Measurements from ENCODE around the gene C11orf91. TPM values are rescaled to one million over a fixed set of nuclear protein-coding genes. Genes with fewer than 3 reads are reported as not detected.
"Not testable (repeated sequence)": the region's sequence is repeated elsewhere in the genome, so short reads cannot be mapped to it uniquely, and the experiment has no call there.

The C11orf91 gene
- total RNA-seq, 5 donors from 2014 or later (not counting 1 experiment from before 2014, with no cell fraction given), result 0.95 TPM; not detected in 4

- Histone ChIP-seq H3K36me3 (ENCODE audit: control insufficient read depth in 2 of 2, extremely low read depth in 1 of 2, insufficient read depth in 1 of 2, low read length in 1 of 2) (no peaks in the 10 kb centered on the region), H3K27ac (ENCODE audit: low read length) (no peak overlapping the region), H3K9me3 (no peaks in the 10 kb centered on the region), H3K27me3 (replicated peaks in 1 of 2; ENCODE audit: control insufficient read depth in 2 of 2, extremely low read depth in 1 of 2, insufficient read depth in 2 of 2, low read length in 1 of 2) (peaks cover 0 to 21% of the 10 kb centered on the region in 2 experiments), H3K4me1 (ENCODE audit: control insufficient read depth in 1 of 2, extremely low read depth in 1 of 2, insufficient read depth in 2 of 2, low read length in 2 of 2) (no peaks in the 10 kb centered on the region), H3K4me3 (ENCODE audit: control insufficient read depth in 1 of 2, extremely low read depth in 1 of 2, low read length in 1 of 2) (no peak overlapping the region)
- ChIA-PET POLR2A (no interaction called here), CTCF (no interaction called here)
- peaks cover 50 to 54% of the 10 kb centered on the region in 2 donors for H3K27me3 Mint-ChIP-seq
- H3K4me3 Mint-ChIP-seq, result no peak overlapping the region
- peaks cover 0 to 5% (median 4%) of the 10 kb centered on the region in 3 donors for H3K9me3 Mint-ChIP-seq
- DNase-seq, result no peak
- 57% methylated on average over 1 of the region's 5 CpGs for WGBS (ENCODE audit: insufficient coverage)
- no peaks in the 10 kb centered on the region for H3K36me3 Mint-ChIP-seq
- no peak for ATAC-seq (replicated peaks in 1 of 4)
- no peak overlapping the region for H3K27ac Mint-ChIP-seq
- no peaks in the 10 kb centered on the region for H3K4me1 Mint-ChIP-seq
Observed at GRCh38 chr11:33684003-33684706, 16.5 kb downstream of the C11orf91 start.

- Mint-ChIP-seq H3K36me3 (no peaks in the 10 kb centered on the region), H3K27me3 (peaks cover 59 to 62% of the 10 kb centered on the region in 2 donors)
- CTCF ChIA-PET, result interaction anchor here in 1 of 2 donors (0.6 kb wide), 1 partner anchor 802 kb away, joined by 3 read pairs; no protein-coding TSS in a partner anchor
Observed at GRCh38 chr11:33682446-33682845, 18.2 kb downstream of the C11orf91 start.

DNA sequence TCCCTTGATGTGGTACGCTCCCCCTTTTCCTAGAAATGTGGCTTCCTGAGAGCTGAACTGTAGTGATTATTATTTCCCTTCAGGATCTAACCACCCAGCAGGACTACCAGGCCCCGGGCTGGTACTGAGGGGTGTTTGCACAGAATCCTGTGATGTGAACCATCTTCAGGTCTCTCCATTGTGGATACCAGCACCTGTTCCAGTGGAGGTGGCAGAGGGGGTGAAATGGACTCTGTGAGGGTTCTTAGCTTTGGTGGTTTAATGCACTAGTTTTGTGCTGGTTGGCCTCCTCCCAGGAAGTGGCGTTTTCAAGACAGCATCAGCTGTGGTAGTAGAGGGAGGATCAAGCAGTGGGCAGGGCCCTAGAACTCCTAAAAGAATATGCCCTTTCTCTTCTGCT is 18.6 kb downstream of the C11orf91 start:
- H3K4me1 ChIP-seq (ENCODE audit: control insufficient read depth in 1 of 2, extremely low read depth in 1 of 2, insufficient read depth in 2 of 2, low read length in 2 of 2), result no peaks in the 10 kb centered on the region
- Mint-ChIP-seq H3K27ac (no peak overlapping the region), H3K9me3 (peaks cover 8 to 9% (median 9%) of the 10 kb centered on the region in 3 donors), H3K36me3 (no peaks in the 10 kb centered on the region), H3K4me1 (no peaks in the 10 kb centered on the region), H3K27me3 (peaks cover 62 to 67% of the 10 kb centered on the region in 2 donors), H3K4me3 (no peak overlapping the region)
- DNase-seq (no peak), ATAC-seq (replicated peaks in 1 of 4) (no peak)
- H3K4me3 ChIP-seq (ENCODE audit: control insufficient read depth in 1 of 2, extremely low read depth in 1 of 2, low read length in 1 of 2), result no peak overlapping the region
- ChIA-PET CTCF (interaction anchor here in 1 of 2 donors (0.6 kb wide), 1 partner anchor 802 kb away, joined by 3 read pairs; no protein-coding TSS in a partner anchor), POLR2A (interaction anchor here in 1 of 2 donors (0.7 kb wide), 1 partner anchor 317 kb away, joined by 3 read pairs; no protein-coding TSS in a partner anchor)
- H3K27me3 ChIP-seq (replicated peaks in 1 of 2; ENCODE audit: control insufficient read depth in 2 of 2, extremely low read depth in 1 of 2, insufficient read depth in 2 of 2, low read length in 1 of 2), result peaks cover 0 to 21% of the 10 kb centered on the region in 2 experiments
- no CpG with 5 or more reads among the region's 3 CpGs for WGBS (ENCODE audit: insufficient coverage)
- no peaks in the 10 kb centered on the region for H3K36me3 ChIP-seq (ENCODE audit: control insufficient read depth in 2 of 2, extremely low read depth in 1 of 2, insufficient read depth in 1 of 2, low read length in 1 of 2)
- no peak overlapping the region for H3K27ac ChIP-seq (ENCODE audit: low read length)
- H3K9me3 ChIP-seq, result no peaks in the 10 kb centered on the region

More at GRCh38 chr11:33682446-33682845, 18.2 kb downstream of the C11orf91 start:
- H3K27ac Mint-ChIP-seq, result no peak overlapping the region
- H3K4me1 ChIP-seq (ENCODE audit: control insufficient read depth in 1 of 2, extremely low read depth in 1 of 2, insufficient read depth in 2 of 2, low read length in 2 of 2), result no peaks in the 10 kb centered on the region
- WGBS (ENCODE audit: insufficient coverage), result 100% methylated on average over 1 of the region's 4 CpGs
- POLR2A ChIA-PET, result no interaction called here
- H3K27ac ChIP-seq (ENCODE audit: low read length), result no peak overlapping the region
- DNase-seq (no peak), ATAC-seq (replicated peaks in 1 of 4) (no peak)
- no peaks in the 10 kb centered on the region for H3K9me3 ChIP-seq
- peaks cover 5 to 8% (median 8%) of the 10 kb centered on the region in 3 donors for H3K9me3 Mint-ChIP-seq
- H3K27me3 ChIP-seq (replicated peaks in 1 of 2; ENCODE audit: control insufficient read depth in 2 of 2, extremely low read depth in 1 of 2, insufficient read depth in 2 of 2, low read length in 1 of 2), result peaks cover 0 to 21% of the 10 kb centered on the region in 2 experiments
- H3K36me3 ChIP-seq (ENCODE audit: control insufficient read depth in 2 of 2, extremely low read depth in 1 of 2, insufficient read depth in 1 of 2, low read length in 1 of 2), result no peaks in the 10 kb centered on the region
- H3K4me3 Mint-ChIP-seq, result no peak overlapping the region
- H3K4me1 Mint-ChIP-seq, result no peaks in the 10 kb centered on the region
- H3K4me3 ChIP-seq (ENCODE audit: control insufficient read depth in 1 of 2, extremely low read depth in 1 of 2, low read length in 1 of 2), result no peak overlapping the region

DNA sequence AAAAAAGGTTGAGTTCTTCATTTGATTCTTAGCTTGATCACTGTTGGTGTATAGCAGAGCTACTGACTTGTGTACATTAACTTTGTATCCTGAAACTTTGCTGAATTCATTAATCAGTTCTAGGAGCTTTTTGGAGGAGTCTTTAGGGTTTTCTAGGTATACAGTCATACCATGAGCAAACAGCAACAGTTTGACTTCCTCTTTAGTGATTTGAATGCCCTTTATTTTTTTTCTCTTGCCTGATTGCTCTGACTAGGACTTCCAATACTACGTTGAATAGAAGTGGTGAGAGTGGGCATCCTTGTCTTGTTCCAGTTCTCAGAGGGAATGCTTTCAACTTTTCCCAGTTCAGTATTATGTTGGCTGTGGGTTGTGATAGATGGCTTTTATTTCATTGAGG is 22.0 kb downstream of the C11orf91 start:
- H3K27ac Mint-ChIP-seq; H3K36me3 Mint-ChIP-seq; H3K9me3 ChIP-seq; DNase-seq; CTCF ChIA-PET; H3K4me3 Mint-ChIP-seq; H3K4me1 ChIP-seq (ENCODE audit: control insufficient read depth in 1 of 2, extremely low read depth in 1 of 2, insufficient read depth in 2 of 2, low read length in 2 of 2); H3K27ac ChIP-seq (ENCODE audit: low read length); H3K4me1 Mint-ChIP-seq; H3K4me3 ChIP-seq (ENCODE audit: control insufficient read depth in 1 of 2, extremely low read depth in 1 of 2, low read length in 1 of 2); H3K36me3 ChIP-seq (ENCODE audit: control insufficient read depth in 2 of 2, extremely low read depth in 1 of 2, insufficient read depth in 1 of 2, low read length in 1 of 2); H3K9me3 Mint-ChIP-seq; ATAC-seq (replicated peaks in 1 of 4): not testable (repeated sequence)
- H3K27me3 Mint-ChIP-seq, result peaks cover 50 to 55% of the 10 kb centered on the region in 2 donors
- POLR2A ChIA-PET, result interaction anchor here in 1 of 2 donors (0.5 kb wide), 1 partner anchor 281 kb away, joined by 4 read pairs; no protein-coding TSS in a partner anchor
- peaks cover 0 to 18% of the 10 kb centered on the region in 2 experiments for H3K27me3 ChIP-seq (replicated peaks in 1 of 2; ENCODE audit: control insufficient read depth in 2 of 2, extremely low read depth in 1 of 2, insufficient read depth in 2 of 2, low read length in 1 of 2)
- WGBS (ENCODE audit: insufficient coverage), result no CpG with 5 or more reads among the region's 1 CpG

- Histone ChIP-seq H3K4me3 (ENCODE audit: control insufficient read depth in 1 of 2, extremely low read depth in 1 of 2, low read length in 1 of 2) (no peak overlapping the region), H3K27me3 (replicated peaks in 1 of 2; ENCODE audit: control insufficient read depth in 2 of 2, extremely low read depth in 1 of 2, insufficient read depth in 2 of 2, low read length in 1 of 2) (peaks cover 0 to 10% of the 10 kb centered on the region in 2 experiments), H3K4me1 (ENCODE audit: control insufficient read depth in 1 of 2, extremely low read depth in 1 of 2, insufficient read depth in 2 of 2, low read length in 2 of 2) (no peaks in the 10 kb centered on the region), H3K36me3 (ENCODE audit: control insufficient read depth in 2 of 2, extremely low read depth in 1 of 2, insufficient read depth in 1 of 2, low read length in 1 of 2) (no peaks in the 10 kb centered on the region), H3K27ac (ENCODE audit: low read length) (no peak overlapping the region), H3K9me3 (no peaks in the 10 kb centered on the region)
- Mint-ChIP-seq H3K9me3 (peaks cover 8 to 9% (median 9%) of the 10 kb centered on the region in 3 donors), H3K27ac (no peak overlapping the region), H3K36me3 (no peaks in the 10 kb centered on the region), H3K4me1 (no peaks in the 10 kb centered on the region), H3K27me3 (peaks cover 22 to 26% of the 10 kb centered on the region in 2 donors), H3K4me3 (no peak overlapping the region)
- POLR2A ChIA-PET, result no interaction called here
- 81% methylated on average over 3 of the region's 3 CpGs for WGBS (ENCODE audit: insufficient coverage)
- ATAC-seq (replicated peaks in 1 of 4) (no peak), DNase-seq (no peak)
- CTCF ChIA-PET, result no interaction called here
Observed at GRCh38 chr11:33674035-33674814, 26.4 kb downstream of the C11orf91 start.

DNA sequence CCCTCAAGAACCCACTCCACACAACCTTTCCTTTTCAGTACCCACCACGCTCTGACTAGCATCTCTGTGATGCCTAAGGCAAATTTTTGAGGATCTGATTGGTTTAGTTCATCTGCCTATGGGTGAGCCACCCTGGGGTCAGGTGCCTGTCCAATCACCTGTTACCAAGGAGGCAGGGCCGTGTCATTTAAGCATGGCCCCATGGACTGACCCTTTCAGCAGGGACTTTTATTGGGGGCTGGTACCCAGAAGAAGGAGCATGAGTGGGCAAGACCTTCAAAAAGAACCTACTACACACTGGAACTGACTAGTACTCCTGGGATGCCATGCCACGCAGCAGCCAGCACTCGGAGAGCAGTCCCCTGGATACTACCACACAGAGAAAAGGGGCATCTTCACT is 28.4 kb downstream of the C11orf91 start:
- H3K9me3 Mint-ChIP-seq, result peaks cover 2 to 3% (median 2%) of the 10 kb centered on the region in 3 donors
- no peaks in the 10 kb centered on the region for H3K9me3 ChIP-seq
- ATAC-seq (replicated peaks in 1 of 4), result no peak
- H3K36me3 ChIP-seq (ENCODE audit: control insufficient read depth in 2 of 2, extremely low read depth in 1 of 2, insufficient read depth in 1 of 2, low read length in 1 of 2), result no peaks in the 10 kb centered on the region
- DNase-seq, result no peak
- H3K27me3 ChIP-seq (replicated peaks in 1 of 2; ENCODE audit: control insufficient read depth in 2 of 2, extremely low read depth in 1 of 2, insufficient read depth in 2 of 2, low read length in 1 of 2), result peaks cover 0 to 15% of the 10 kb centered on the region in 2 experiments
- CTCF ChIA-PET, result no interaction called here
- POLR2A ChIA-PET, result no interaction called here
- H3K4me1 Mint-ChIP-seq, result no peaks in the 10 kb centered on the region
- no peak overlapping the region for H3K27ac Mint-ChIP-seq
- no peaks in the 10 kb centered on the region for H3K36me3 Mint-ChIP-seq
- no peak overlapping the region for H3K4me3 ChIP-seq (ENCODE audit: control insufficient read depth in 1 of 2, extremely low read depth in 1 of 2, low read length in 1 of 2)
- H3K27me3 Mint-ChIP-seq, result peaks cover 13 to 19% of the 10 kb centered on the region in 2 donors
- no peak overlapping the region for H3K4me3 Mint-ChIP-seq
- WGBS (ENCODE audit: insufficient coverage), result 68% methylated on average over 4 of the region's 4 CpGs
- no peak overlapping the region for H3K27ac ChIP-seq (ENCODE audit: low read length)
- no peaks in the 10 kb centered on the region for H3K4me1 ChIP-seq (ENCODE audit: control insufficient read depth in 1 of 2, extremely low read depth in 1 of 2, insufficient read depth in 2 of 2, low read length in 2 of 2)

All from T-cell (primary cell).